HG02588 (cell line): Measurements from ENCODE around the gene KIF26B.

Experiments
- ATAC-seq: cut with Tn5 transposase; IDR thresholded peaks from one replicate; pipeline ENCODE4 v1.9.1; 2021; ENCODE audit warnings: mild to moderate bottlenecking, moderate library complexity; ENCODE audit not compliant: unreplicated experiment

Gene KIF26B

GRCh38 chr1:245448975-245449431 lies 294.2 kb downstream of the KIF26B start:
- no peak for ATAC-seq

GRCh38 chr1:245453541-245453940 lies 298.8 kb downstream of the KIF26B start:
- ATAC-seq: no peak

GRCh38 chr1:245454051-245454450 lies 299.3 kb downstream of the KIF26B start:
- no peak for ATAC-seq

- ATAC-seq: no peak
Observed at GRCh38 chr1:245457562-245457961, 302.8 kb downstream of the KIF26B start.

GRCh38 chr1:245458234-245458633 lies 303.4 kb downstream of the KIF26B start:
- no peak for ATAC-seq

- ATAC-seq: no peak
Observed at GRCh38 chr1:245458761-245459174, 304.0 kb downstream of the KIF26B start.

GRCh38 chr1:245459621-245460020 lies 304.8 kb downstream of the KIF26B start:
- ATAC-seq: no peak

GRCh38 chr1:245461681-245462080 lies 306.9 kb downstream of the KIF26B start:
- no peak for ATAC-seq

- no peak for ATAC-seq
Observed at GRCh38 chr1:245462161-245462560, 307.4 kb downstream of the KIF26B start.

- no peak for ATAC-seq
Observed at GRCh38 chr1:245463392-245464165, 308.8 kb downstream of the KIF26B start.

- ATAC-seq: no peak
Observed at GRCh38 chr1:245464290-245464689, 309.5 kb downstream of the KIF26B start.

- no peak for ATAC-seq
Observed at GRCh38 chr1:245465666-245466065, 310.9 kb downstream of the KIF26B start.

GRCh38 chr1:245466261-245466660 lies 311.5 kb downstream of the KIF26B start:
- no peak for ATAC-seq

- ATAC-seq: no peak
Observed at GRCh38 chr1:245467804-245468203, 313.0 kb downstream of the KIF26B start.

- ATAC-seq: no peak
Observed at GRCh38 chr1:245469006-245469405, 314.2 kb downstream of the KIF26B start.

GRCh38 chr1:245469734-245470133 lies 314.9 kb downstream of the KIF26B start:
- ATAC-seq: no peak

GRCh38 chr1:245475126-245475525 lies 320.3 kb downstream of the KIF26B start:
- no peak for ATAC-seq

- ATAC-seq: no peak
Observed at GRCh38 chr1:245475961-245476516, 321.3 kb downstream of the KIF26B start.

GRCh38 chr1:245477941-245478340 lies 323.2 kb downstream of the KIF26B start:
- ATAC-seq: no peak

GRCh38 chr1:245480393-245481120 lies 325.8 kb downstream of the KIF26B start:
- no peak for ATAC-seq

GRCh38 chr1:245481261-245481660 lies 326.5 kb downstream of the KIF26B start:
- no peak for ATAC-seq

- ATAC-seq: no peak
Observed at GRCh38 chr1:245483247-245483646, 328.5 kb downstream of the KIF26B start.
